GM21717 (cell line): ENCODE data around the gene KRTAP4-12.
"Not testable (repeated sequence)": the region's sequence is repeated elsewhere in the genome, so short reads cannot be mapped to it uniquely, and the experiment has no call there.

Source experiments
- ATAC-seq: cut with Tn5 transposase; IDR thresholded peaks from one replicate; pipeline ENCODE4 v1.9.1; 2021; ENCODE audit warnings: mild to moderate bottlenecking, moderate library complexity; ENCODE audit not compliant: unreplicated experiment

Gene KRTAP4-12

GRCh38 chr17:41098042-41098441 is 25.9 kb downstream of the KRTAP4-12 start, which contains the start of gene KRTAP4-8:
Gene KRTAP4-8 (minus strand): TSS chr17:41098142. CDS start chr17:41098084, 58 bp downstream.
- ATAC-seq: no peak

- no peak for ATAC-seq
These were observed 27.9 kb downstream of the KRTAP4-12 start for GRCh38 chr17:41096055-41096454.

DNA sequence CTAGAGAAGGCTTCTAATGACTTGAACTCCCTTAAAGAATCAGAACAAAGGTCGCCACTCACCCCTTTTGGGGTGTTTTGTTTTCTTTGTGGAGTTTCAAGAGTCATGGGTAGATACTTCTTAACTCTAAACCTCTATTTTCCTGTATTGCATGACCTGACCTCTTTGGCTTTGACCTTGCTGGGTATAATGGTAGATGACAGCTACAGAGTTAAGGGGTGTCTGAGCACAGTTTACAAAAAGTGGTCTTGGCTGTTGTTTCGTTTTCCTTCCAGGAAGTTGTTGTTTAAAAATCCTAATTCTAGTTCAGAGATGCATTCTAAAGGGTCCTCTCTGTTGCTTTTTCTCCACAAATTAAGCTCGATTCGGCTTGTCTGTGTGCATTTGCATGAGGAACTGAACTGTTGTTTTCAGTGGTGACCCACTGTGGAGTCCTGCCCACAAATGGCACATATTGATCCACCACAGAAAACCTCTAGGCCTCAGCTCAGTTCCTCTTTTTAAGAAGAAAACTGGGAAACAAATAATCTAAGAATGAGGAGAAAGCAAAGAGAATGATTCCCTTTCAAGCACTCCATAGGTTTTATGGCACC is 35.1 kb downstream of the KRTAP4-12 start:
- ATAC-seq: not testable (repeated sequence)

DNA sequence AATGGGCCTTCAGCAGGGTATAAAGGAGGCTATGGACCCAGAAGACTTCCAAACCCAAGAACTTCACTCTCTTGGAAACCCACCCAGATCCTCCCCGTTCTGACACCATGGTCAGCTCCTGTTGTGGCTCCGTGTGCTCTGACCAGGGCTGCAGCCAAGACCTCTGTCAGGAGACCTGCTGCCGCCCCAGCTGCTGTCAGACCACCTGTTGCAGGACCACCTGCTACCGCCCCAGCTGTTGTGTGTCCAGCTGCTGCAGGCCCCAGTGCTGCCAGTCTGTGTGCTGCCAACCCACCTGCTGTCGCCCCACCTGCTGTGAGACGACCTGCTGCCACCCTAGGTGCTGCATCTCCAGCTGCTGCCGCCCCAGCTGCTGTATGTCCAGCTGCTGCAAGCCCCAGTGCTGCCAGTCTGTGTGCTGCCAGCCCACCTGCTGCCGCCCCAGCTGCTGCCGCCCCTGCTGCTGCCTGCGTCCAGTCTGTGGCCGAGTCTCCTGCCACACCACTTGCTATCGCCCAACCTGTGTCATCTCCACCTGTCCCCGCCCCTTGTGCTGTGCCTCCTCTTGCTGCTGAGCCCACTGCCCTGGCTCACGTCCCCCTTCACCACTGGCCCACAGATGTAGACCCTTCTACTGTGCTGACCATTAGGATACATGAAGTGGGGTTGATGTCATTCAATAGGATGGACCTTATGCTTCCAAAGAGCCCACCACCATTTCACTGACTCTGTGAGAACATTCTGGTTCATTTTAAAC is 39.7 kb downstream of the KRTAP4-12 start, which contains the start of gene KRTAP4-7:
KRTAP4-7 (plus strand) TSS at position 51 of the 757 bp plus-strand sequence; CDS start at position 108, 57 bp downstream.
- not testable (repeated sequence) for ATAC-seq

- not testable (repeated sequence) for ATAC-seq
These were observed 40.6 kb downstream of the KRTAP4-12 start for GRCh38 chr17:41083427-41083826.

DNA sequence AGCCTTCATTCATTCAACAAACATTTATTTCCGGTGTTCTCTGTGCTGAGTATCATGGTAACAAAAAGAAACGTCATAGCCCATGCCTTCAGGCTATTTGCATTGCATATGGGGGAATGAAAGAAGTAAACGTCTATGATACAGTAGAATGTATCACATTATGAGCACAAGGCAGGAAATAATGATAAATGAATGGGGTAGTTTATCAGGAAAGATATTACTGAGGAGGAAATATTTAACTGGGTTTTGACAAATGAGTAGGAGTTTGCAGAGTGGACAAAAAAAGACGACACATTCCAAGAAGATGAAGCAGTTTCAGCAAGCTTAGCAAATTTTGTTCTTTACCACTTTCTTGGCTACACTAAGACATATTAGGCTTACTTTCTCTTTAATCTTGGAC is 41.4 kb downstream of the KRTAP4-12 start:
- ATAC-seq: no peak

DNA sequence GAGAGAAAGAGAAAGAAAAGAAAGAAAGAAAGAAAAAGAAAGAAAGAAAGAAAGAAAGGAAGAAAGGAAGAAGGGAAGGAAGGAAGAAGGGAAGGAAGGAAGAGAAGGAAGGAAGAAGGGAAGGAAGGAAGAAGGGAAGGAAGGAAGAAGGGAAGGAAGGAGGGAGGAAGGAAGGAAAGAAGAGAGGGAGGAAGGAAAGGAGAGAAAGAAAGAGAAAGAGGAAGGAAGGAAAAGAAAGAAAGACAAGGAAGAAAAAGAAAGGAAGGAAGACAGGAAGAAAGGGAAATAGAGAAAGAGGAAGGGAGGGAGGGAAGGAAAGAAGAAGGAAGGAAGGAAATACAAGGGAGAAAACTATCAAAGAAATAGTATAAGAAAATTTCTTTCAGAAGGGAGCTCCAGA is 47.2 kb downstream of the KRTAP4-12 start:
- no peak for ATAC-seq

DNA sequence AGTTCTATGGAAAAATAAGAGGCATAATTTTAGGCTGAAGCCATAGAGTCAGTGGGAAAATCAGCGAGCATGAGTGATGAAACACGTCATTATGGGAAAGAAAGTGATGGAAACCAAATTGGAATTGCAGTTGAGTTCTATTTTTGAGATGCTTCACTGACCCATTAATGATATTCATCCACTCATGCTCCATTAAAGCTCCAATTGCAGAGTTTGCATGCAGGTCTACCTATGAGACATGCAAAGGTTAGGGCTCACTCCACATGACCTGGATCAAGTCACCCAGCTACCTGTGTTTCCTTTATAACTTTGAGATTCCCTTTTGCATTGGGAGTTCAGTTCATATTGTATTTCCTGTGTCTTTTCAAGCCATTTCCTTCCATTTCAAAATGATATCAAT is 50.3 kb downstream of the KRTAP4-12 start:
- no peak for ATAC-seq
